Muscle layer of duodenum (tissue), 2 donors: Measurements from ENCODE around the gene CHCHD1.

Source experiments
- H3K27ac ChIP-seq: one replicate; pipeline ENCODE4 v1.7.0; 2013; ENCODE audit warnings: mild to moderate bottlenecking, low read length
- H3K27me3 ChIP-seq: one replicate; pipeline ENCODE4 v1.7.0; 2013; ENCODE audit warnings: low read depth, mild to moderate bottlenecking, control low read depth, low read length
- H3K36me3 ChIP-seq, 2 donors: one replicate each; pipeline ENCODE4 v1.7.0; 2013; ENCODE audit warnings: low read length in 2 of 2, control low read depth in 1 of 2, mild to moderate bottlenecking in 1 of 2; ENCODE audit not compliant: insufficient read depth in 2 of 2, control insufficient read depth in 1 of 2
- H3K4me1 ChIP-seq, 2 donors: one replicate each; pipeline ENCODE4 v1.7.0; 2013; ENCODE audit warnings: low read length in 2 of 2, mild to moderate bottlenecking in 2 of 2, control low read depth in 1 of 2, moderate library complexity in 1 of 2; ENCODE audit not compliant: insufficient read depth in 2 of 2, control insufficient read depth in 1 of 2
- H3K4me3 ChIP-seq, 2 donors: one replicate each; pipeline ENCODE4 v1.7.0; 2013; ENCODE audit warnings: low read length in 2 of 2, low read depth in 1 of 2, mild to moderate bottlenecking in 1 of 2
- H3K9me3 ChIP-seq, 2 donors: one replicate each; pipeline ENCODE4 v1.7.0; 2013; ENCODE audit warnings: low read length in 2 of 2, control low read depth in 1 of 2, mild to moderate bottlenecking in 1 of 2; ENCODE audit not compliant: control insufficient read depth in 1 of 2
- donor health status: healthy.

The CHCHD1 gene

GRCh38 chr10:73796766-73797165, 14.9 kb downstream of the CHCHD1 start:
- H3K27ac ChIP-seq: no peak overlapping the region
- H3K36me3 ChIP-seq: peaks cover 76 to 91% of the 10 kb centered on the region in 2 donors
- H3K4me1 ChIP-seq: no peaks in the 10 kb centered on the region
- no peak overlapping the region for H3K4me3 ChIP-seq
- no peaks in the 10 kb centered on the region for H3K9me3 ChIP-seq
- no peaks in the 10 kb centered on the region for H3K27me3 ChIP-seq

GRCh38 chr10:73797324-73798025, 15.6 kb downstream of the CHCHD1 start:
- Histone ChIP-seq H3K9me3 (no peaks in the 10 kb centered on the region), H3K4me3 (no peak overlapping the region), H3K27ac (no peak overlapping the region), H3K27me3 (no peaks in the 10 kb centered on the region), H3K4me1 (no peaks in the 10 kb centered on the region), H3K36me3 (peaks cover 76 to 91% of the 10 kb centered on the region in 2 donors)

- Histone ChIP-seq H3K4me3 (no peak overlapping the region), H3K9me3 (no peaks in the 10 kb centered on the region), H3K4me1 (no peaks in the 10 kb centered on the region), H3K27me3 (no peaks in the 10 kb centered on the region), H3K27ac (no peak overlapping the region), H3K36me3 (peaks cover 76 to 91% of the 10 kb centered on the region in 2 donors)
These were observed 16.2 kb downstream of the CHCHD1 start for GRCh38 chr10:73798087-73798486.

- Histone ChIP-seq H3K27me3 (no peaks in the 10 kb centered on the region), H3K36me3 (peaks cover 76 to 89% of the 10 kb centered on the region in 2 donors), H3K9me3 (no peaks in the 10 kb centered on the region), H3K4me1 (no peaks in the 10 kb centered on the region), H3K4me3 (no peak overlapping the region), H3K27ac (no peak overlapping the region)
These were observed 17.2 kb downstream of the CHCHD1 start for GRCh38 chr10:73798927-73799560.

- no peak overlapping the region for H3K4me3 ChIP-seq
- no peaks in the 10 kb centered on the region for H3K4me1 ChIP-seq
- H3K36me3 ChIP-seq: peaks cover 70 to 80% of the 10 kb centered on the region in 2 donors
- no peaks in the 10 kb centered on the region for H3K27me3 ChIP-seq
- no peaks in the 10 kb centered on the region for H3K9me3 ChIP-seq
- no peak overlapping the region for H3K27ac ChIP-seq
These were observed 18.2 kb downstream of the CHCHD1 start for GRCh38 chr10:73799899-73800559.

GRCh38 chr10:73800560-73801252, 18.9 kb downstream of the CHCHD1 start:
- Histone ChIP-seq H3K4me3 (no peak overlapping the region), H3K36me3 (peaks cover 68 to 79% of the 10 kb centered on the region in 2 donors), H3K4me1 (no peaks in the 10 kb centered on the region), H3K9me3 (no peaks in the 10 kb centered on the region), H3K27me3 (no peaks in the 10 kb centered on the region), H3K27ac (no peak overlapping the region)

- H3K36me3 ChIP-seq: peaks cover 73 to 83% of the 10 kb centered on the region in 2 donors
- H3K27ac ChIP-seq: no peak overlapping the region
- no peaks in the 10 kb centered on the region for H3K4me1 ChIP-seq
- no peaks in the 10 kb centered on the region for H3K27me3 ChIP-seq
- no peak overlapping the region for H3K4me3 ChIP-seq
- no peaks in the 10 kb centered on the region for H3K9me3 ChIP-seq
These were observed 19.4 kb downstream of the CHCHD1 start for GRCh38 chr10:73801253-73801590.

- Histone ChIP-seq H3K27ac (no peak overlapping the region), H3K4me1 (peaks cover 0 to 9% of the 10 kb centered on the region in 2 donors), H3K36me3 (peaks cover 70 to 84% of the 10 kb centered on the region in 2 donors), H3K27me3 (no peaks in the 10 kb centered on the region), H3K4me3 (no peak overlapping the region), H3K9me3 (no peaks in the 10 kb centered on the region)
These were observed 20.6 kb downstream of the CHCHD1 start for GRCh38 chr10:73802276-73802991.

- Histone ChIP-seq H3K9me3 (no peaks in the 10 kb centered on the region), H3K27ac (no peak overlapping the region), H3K4me3 (no peak overlapping the region), H3K4me1 (peaks cover 0 to 12% of the 10 kb centered on the region in 2 donors), H3K36me3 (peaks cover 67 to 81% of the 10 kb centered on the region in 2 donors), H3K27me3 (no peaks in the 10 kb centered on the region)
These were observed 21.9 kb downstream of the CHCHD1 start for GRCh38 chr10:73803680-73804286.

GRCh38 chr10:73806176-73806950, 24.5 kb downstream of the CHCHD1 start:
- H3K4me1 ChIP-seq: peaks cover 3 to 27% of the 10 kb centered on the region in 2 donors
- H3K36me3 ChIP-seq: peaks cover 55 to 59% of the 10 kb centered on the region in 2 donors
- no peaks in the 10 kb centered on the region for H3K27me3 ChIP-seq
- H3K27ac ChIP-seq: no peak overlapping the region
- no peak overlapping the region for H3K4me3 ChIP-seq
- no peaks in the 10 kb centered on the region for H3K9me3 ChIP-seq
